ENCODE data around the gene PCIF1.

PCIF1 gene

GRCh38 chr20:45962031-45962755 is 27.7 kb downstream of the PCIF1 start:
- no peak overlapping the region for H3K4me3 ChIP-seq (ENCODE audit: control insufficient read depth, low read depth, low read length)
- TF ChIP-seq CTCF (IDR thresholded peaks at IDR 0.05; ENCODE audit: control insufficient read depth, insufficient read depth, low read depth, low read length, missing control alignments) = no peak
- DNase-seq (ENCODE audit: low read depth) = no peak

GRCh38 chr20:45963059-45964005 is 28.8 kb downstream of the PCIF1 start:
- H3K4me3 ChIP-seq (ENCODE audit: control insufficient read depth, low read depth, low read length) = no peak overlapping the region
- no peak for DNase-seq (ENCODE audit: low read depth)
- peak; percentile 33 for TF ChIP-seq CTCF (IDR thresholded peaks at IDR 0.05; ENCODE audit: control insufficient read depth, insufficient read depth, low read depth, low read length, missing control alignments)

GRCh38 chr20:45964006-45964400 is 29.5 kb downstream of the PCIF1 start:
- TF ChIP-seq CTCF (IDR thresholded peaks at IDR 0.05; ENCODE audit: control insufficient read depth, insufficient read depth, low read depth, low read length, missing control alignments) = no peak
- DNase-seq (ENCODE audit: low read depth) = no peak
- H3K4me3 ChIP-seq (ENCODE audit: control insufficient read depth, low read depth, low read length) = no peak overlapping the region

- TF ChIP-seq CTCF (IDR thresholded peaks at IDR 0.05; ENCODE audit: control insufficient read depth, insufficient read depth, low read depth, low read length, missing control alignments) = no peak
- DNase-seq (ENCODE audit: low read depth) = no peak
- no peak overlapping the region for H3K4me3 ChIP-seq (ENCODE audit: control insufficient read depth, low read depth, low read length)
Measured at GRCh38 chr20:45965169-45966002, 30.9 kb downstream of the PCIF1 start.

- no peak for TF ChIP-seq CTCF (IDR thresholded peaks at IDR 0.05; ENCODE audit: control insufficient read depth, insufficient read depth, low read depth, low read length, missing control alignments)
- no peak overlapping the region for H3K4me3 ChIP-seq (ENCODE audit: control insufficient read depth, low read depth, low read length)
- no peak for DNase-seq (ENCODE audit: low read depth)
Measured at GRCh38 chr20:45967551-45968080, 33.1 kb downstream of the PCIF1 start.
